GM12872 (cell line): ENCODE results near the gene ALG14.

ENCODE experiments used
- CTCF ChIP-seq: IDR thresholded peaks from 3 replicates; pipeline ENCODE4 v1.5.1; 2011; ENCODE audit warnings: low read depth, mild to moderate bottlenecking, low read length, moderate library complexity; ENCODE audit not compliant: insufficient read depth

ALG14 gene

GRCh38 chr1:95116580-95117206 lies 43.9 kb upstream of the ALG14 start:
- peak; percentile 76 for TF ChIP-seq CTCF

- TF ChIP-seq CTCF: no peak
These were observed 43.0 kb upstream of the ALG14 start for GRCh38 chr1:95115708-95116137.

GRCh38 chr1:95113684-95114083 lies 40.9 kb upstream of the ALG14 start:
- TF ChIP-seq CTCF: no peak

GRCh38 chr1:95111014-95111413 lies 38.3 kb upstream of the ALG14 start:
- no peak for TF ChIP-seq CTCF

- no peak for TF ChIP-seq CTCF
These were observed 36.0 kb upstream of the ALG14 start for GRCh38 chr1:95108792-95109191.

GRCh38 chr1:95098196-95098595 lies 25.4 kb upstream of the ALG14 start:
- no peak for TF ChIP-seq CTCF

GRCh38 chr1:95097426-95097825 lies 24.7 kb upstream of the ALG14 start:
- no peak for TF ChIP-seq CTCF
